Left renal cortex interstitium (tissue), 4 donors: ENCODE data around the gene NMUR1. TPM values are rescaled to one million over a fixed set of nuclear protein-coding genes. Genes with fewer than 3 reads are reported as not detected.

Experiments
- DNase-seq, 4 donors: peaks; one replicate each; pipeline ENCODE4 v3.0.0-alpha.2; 2013; ENCODE audit warnings: low read depth in 4 of 4, low spot score in 2 of 4, missing footprints in 1 of 4
- polyA plus RNA-seq, 4 donors: library from polyadenylated mRNA; unstranded; fragments of 120-200 nt; gene quantifications; one replicate each; pipeline ENCODE4 v1.2.1, GENCODE V29; 2013; ENCODE audit not compliant: insufficient read length in 4 of 4

The NMUR1 gene
- polyA plus RNA-seq, 4 donors: 0.55 to 1.4 (median 0.74) TPM

- DNase-seq: no peak
Measured at GRCh38 chr2:231527955-231528635, 2.1 kb downstream of the NMUR1 start.

- no peak for DNase-seq
Measured at GRCh38 chr2:231527091-231527395, 3.2 kb downstream of the NMUR1 start.

GRCh38 chr2:231526341-231527090 is 3.7 kb downstream of the NMUR1 start:
- DNase-seq: no peak

GRCh38 chr2:231525248-231526163 is 4.7 kb downstream of the NMUR1 start:
- DNase-seq: no peak

GRCh38 chr2:231524477-231525247 is 5.6 kb downstream of the NMUR1 start:
- DNase-seq: no peak

- no peak for DNase-seq
Measured at GRCh38 chr2:231523451-231524285, 6.6 kb downstream of the NMUR1 start.

- no peak for DNase-seq
Measured at GRCh38 chr2:231522418-231523180, 7.6 kb downstream of the NMUR1 start.

GRCh38 chr2:231521443-231521842 is 8.8 kb downstream of the NMUR1 start:
- DNase-seq: no peak

- no peak for DNase-seq
Measured at GRCh38 chr2:231519975-231520555, 10.2 kb downstream of the NMUR1 start.

- DNase-seq: no peak
Measured at GRCh38 chr2:231518771-231519170, 11.5 kb downstream of the NMUR1 start.

GRCh38 chr2:231515603-231516002 is 14.6 kb downstream of the NMUR1 start:
- no peak for DNase-seq

GRCh38 chr2:231514951-231515297 is 15.3 kb downstream of the NMUR1 start:
- DNase-seq: peak in 1 of 4 donors; percentile 26

GRCh38 chr2:231514225-231514950 is 15.9 kb downstream of the NMUR1 start:
- peak; percentile 76 to 96 (median 89) for DNase-seq

- DNase-seq: no peak
Measured at GRCh38 chr2:231513746-231514224, 16.5 kb downstream of the NMUR1 start.

- DNase-seq: no peak
Measured at GRCh38 chr2:231512222-231512621, 18.0 kb downstream of the NMUR1 start.

- no peak for DNase-seq
Measured at GRCh38 chr2:231503766-231504165, 26.5 kb downstream of the NMUR1 start.

- no peak for DNase-seq
Measured at GRCh38 chr2:231502596-231502995, 27.6 kb downstream of the NMUR1 start.

- DNase-seq: no peak
Measured at GRCh38 chr2:231497651-231498050, 32.6 kb downstream of the NMUR1 start.
